Upper lobe of left lung (tissue), 4 donors: ENCODE results near the gene RHOXF2B.
"Not testable (repeated sequence)": the region's sequence is repeated elsewhere in the genome, so short reads cannot be mapped to it uniquely, and the experiment has no call there.

ENCODE experiments used
- EP300 ChIP-seq, 4 donors: sonication (generic); formaldehyde crosslinking; IDR thresholded peaks; one replicate each; pipeline ENCODE4 v1.5.1; 2017; ENCODE audit warnings: antibody characterized with exemption in 4 of 4, control low read depth in 2 of 4
- POLR2A ChIP-seq, 4 donors: fragments of 450-650 bp; IDR thresholded peaks; one replicate each; pipeline ENCODE4 v1.5.1; 2016 to 2017; ENCODE audit warnings: antibody characterized with exemption in 4 of 4, mild to moderate bottlenecking in 2 of 4
- POLR2AphosphoS5 ChIP-seq, 2 donors: sonication (generic); formaldehyde crosslinking; IDR thresholded peaks; one replicate each; pipeline ENCODE4 v1.5.1; 2017; ENCODE audit warnings: antibody characterized with exemption in 2 of 2
- TF ChIP-seq, protein P1 (sequence below), 6 experiments: fragments of 450-650 bp in 4 of 6; fragments of 200-600 bp in 2 of 6; sonication (generic) in 2 of 6; IDR thresholded peaks; one replicate each; pipeline ENCODE4 v1.5.1; 2016 to 2019; ENCODE audit warnings: antibody characterized with exemption in 6 of 6

DNA sequence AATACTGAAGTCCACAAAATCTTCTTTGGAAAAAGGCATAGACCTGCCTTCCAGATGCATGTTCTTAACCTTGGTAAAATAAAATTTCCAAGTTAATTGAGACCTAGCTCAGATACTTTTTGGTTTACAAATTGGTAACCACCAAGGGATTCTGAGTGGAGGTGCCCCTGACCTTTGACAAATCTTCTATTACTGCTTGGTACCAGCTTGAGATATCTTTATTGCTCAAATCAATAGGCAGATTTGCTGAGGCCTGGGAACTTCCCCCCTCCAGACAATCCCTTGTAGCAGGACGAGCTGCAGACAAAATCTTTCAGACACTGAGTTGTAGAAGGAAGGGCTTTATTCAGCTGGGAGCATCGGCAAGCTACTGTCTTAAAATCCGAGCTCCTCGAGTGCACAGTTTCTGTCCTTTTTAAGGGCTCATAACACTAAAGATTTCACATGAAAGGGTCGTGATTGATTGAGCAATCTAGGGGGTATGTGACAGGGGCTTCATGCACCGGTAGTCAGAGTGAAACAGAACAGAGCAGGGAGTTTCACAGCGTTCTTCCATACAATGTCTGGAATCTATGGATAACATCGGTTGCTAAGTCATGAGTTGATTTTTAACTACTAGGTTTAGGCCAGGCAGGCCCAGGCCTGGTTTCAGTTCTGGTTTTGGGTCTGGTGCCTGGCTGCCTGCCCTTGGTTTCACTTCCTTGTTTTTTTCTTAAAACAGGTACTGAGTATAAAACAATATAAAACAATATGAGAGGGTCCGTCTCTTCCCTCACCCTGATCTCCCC, 41.8 kb downstream of the RHOXF2B start:
- TF ChIP-seq, protein P1, sequence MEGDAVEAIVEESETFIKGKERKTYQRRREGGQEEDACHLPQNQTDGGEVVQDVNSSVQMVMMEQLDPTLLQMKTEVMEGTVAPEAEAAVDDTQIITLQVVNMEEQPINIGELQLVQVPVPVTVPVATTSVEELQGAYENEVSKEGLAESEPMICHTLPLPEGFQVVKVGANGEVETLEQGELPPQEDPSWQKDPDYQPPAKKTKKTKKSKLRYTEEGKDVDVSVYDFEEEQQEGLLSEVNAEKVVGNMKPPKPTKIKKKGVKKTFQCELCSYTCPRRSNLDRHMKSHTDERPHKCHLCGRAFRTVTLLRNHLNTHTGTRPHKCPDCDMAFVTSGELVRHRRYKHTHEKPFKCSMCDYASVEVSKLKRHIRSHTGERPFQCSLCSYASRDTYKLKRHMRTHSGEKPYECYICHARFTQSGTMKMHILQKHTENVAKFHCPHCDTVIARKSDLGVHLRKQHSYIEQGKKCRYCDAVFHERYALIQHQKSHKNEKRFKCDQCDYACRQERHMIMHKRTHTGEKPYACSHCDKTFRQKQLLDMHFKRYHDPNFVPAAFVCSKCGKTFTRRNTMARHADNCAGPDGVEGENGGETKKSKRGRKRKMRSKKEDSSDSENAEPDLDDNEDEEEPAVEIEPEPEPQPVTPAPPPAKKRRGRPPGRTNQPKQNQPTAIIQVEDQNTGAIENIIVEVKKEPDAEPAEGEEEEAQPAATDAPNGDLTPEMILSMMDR (IDR thresholded peaks at IDR 0.05): not testable (repeated sequence)
- TF ChIP-seq POLR2A, POLR2AphosphoS5, EP300 (IDR thresholded peaks at IDR 0.05): not testable (repeated sequence)
